ENCODE measurements around the gene HSD11B1.

- TF ChIP-seq POLR2AphosphoS5 (IDR thresholded peaks at IDR 0.05; ENCODE audit: low read depth, low read length) = no peak
- TF ChIP-seq, protein P1, sequence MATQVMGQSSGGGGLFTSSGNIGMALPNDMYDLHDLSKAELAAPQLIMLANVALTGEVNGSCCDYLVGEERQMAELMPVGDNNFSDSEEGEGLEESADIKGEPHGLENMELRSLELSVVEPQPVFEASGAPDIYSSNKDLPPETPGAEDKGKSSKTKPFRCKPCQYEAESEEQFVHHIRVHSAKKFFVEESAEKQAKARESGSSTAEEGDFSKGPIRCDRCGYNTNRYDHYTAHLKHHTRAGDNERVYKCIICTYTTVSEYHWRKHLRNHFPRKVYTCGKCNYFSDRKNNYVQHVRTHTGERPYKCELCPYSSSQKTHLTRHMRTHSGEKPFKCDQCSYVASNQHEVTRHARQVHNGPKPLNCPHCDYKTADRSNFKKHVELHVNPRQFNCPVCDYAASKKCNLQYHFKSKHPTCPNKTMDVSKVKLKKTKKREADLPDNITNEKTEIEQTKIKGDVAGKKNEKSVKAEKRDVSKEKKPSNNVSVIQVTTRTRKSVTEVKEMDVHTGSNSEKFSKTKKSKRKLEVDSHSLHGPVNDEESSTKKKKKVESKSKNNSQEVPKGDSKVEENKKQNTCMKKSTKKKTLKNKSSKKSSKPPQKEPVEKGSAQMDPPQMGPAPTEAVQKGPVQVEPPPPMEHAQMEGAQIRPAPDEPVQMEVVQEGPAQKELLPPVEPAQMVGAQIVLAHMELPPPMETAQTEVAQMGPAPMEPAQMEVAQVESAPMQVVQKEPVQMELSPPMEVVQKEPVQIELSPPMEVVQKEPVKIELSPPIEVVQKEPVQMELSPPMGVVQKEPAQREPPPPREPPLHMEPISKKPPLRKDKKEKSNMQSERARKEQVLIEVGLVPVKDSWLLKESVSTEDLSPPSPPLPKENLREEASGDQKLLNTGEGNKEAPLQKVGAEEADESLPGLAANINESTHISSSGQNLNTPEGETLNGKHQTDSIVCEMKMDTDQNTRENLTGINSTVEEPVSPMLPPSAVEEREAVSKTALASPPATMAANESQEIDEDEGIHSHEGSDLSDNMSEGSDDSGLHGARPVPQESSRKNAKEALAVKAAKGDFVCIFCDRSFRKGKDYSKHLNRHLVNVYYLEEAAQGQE (IDR thresholded peaks at IDR 0.05; ENCODE audit: insufficient read depth in 1 of 2, low read depth in 2 of 2, low read length in 2 of 2) = no peak
These were observed 29.0 kb upstream of the HSD11B1 start for GRCh38 chr1:209675565-209676154.
